H1 (cell line): Measurements from ENCODE around the gene TANC1. TPM values are rescaled to one million over a fixed set of nuclear protein-coding genes. Genes with fewer than 3 reads are reported as not detected.

Experiments
- CTCF ChIA-PET: fragments of 300-600 bp; sonication (Branson Sonifier 250); formaldehyde crosslinking; loops from one replicate; lab custom pipeline; 2021; ENCODE audit not compliant: partially characterized antibody; lab: Charles Lee
- POLR2A ChIA-PET: fragments of 300-600 bp; sonication (Branson Sonifier 250); formaldehyde crosslinking; loops from one replicate; lab custom pipeline; 2021; ENCODE audit warnings: inconsistent platforms; ENCODE audit not compliant: partially characterized antibody; lab: Charles Lee
- DNase-seq, 2 experiments: peaks; one replicate each; pipeline versions ENCODE4 v3.0.0 to v3.0.0-alpha.2; 2010 to 2022; ENCODE audit warnings: low spot score in 2 of 2, low read depth in 1 of 2, mixed read lengths in 1 of 2
- FAIRE-seq: peaks from 2 replicates; lab custom pipeline; 2011; peaks lifted over from hg19 to GRCh38; lab: Jason Lieb, UNC
- H2AFZ ChIP-seq: 2 replicates; pipeline ENCODE4 v1.8.1; 2012; ENCODE audit warnings: low read length, inconsistent platforms
- H2AK5ac ChIP-seq: 2 replicates; pipeline ENCODE4 v1.6.1; 2013; ENCODE audit warnings: low read depth, low read length
- H2BK120ac ChIP-seq: replicated peaks from 2 replicates; pipeline ENCODE3; 2013; ENCODE audit warnings: low read depth, low read length, inconsistent platforms
- H2BK12ac ChIP-seq: 2 replicates; pipeline ENCODE4 v1.6.1; 2013; ENCODE audit warnings: low read depth, low read length
- H2BK15ac ChIP-seq: 2 replicates; pipeline ENCODE4 v1.6.1; 2013; ENCODE audit warnings: low read length
- H2BK20ac ChIP-seq: 2 replicates; pipeline ENCODE4 v1.6.1; 2013; ENCODE audit warnings: low read length
- H2BK5ac ChIP-seq: 2 replicates; pipeline ENCODE4 v1.6.1; 2013; ENCODE audit warnings: low read depth, low read length
- H3K14ac ChIP-seq: 2 replicates; pipeline ENCODE4 v1.6.1; 2013; ENCODE audit warnings: inconsistent platforms; ENCODE audit not compliant: insufficient read length
- H3K18ac ChIP-seq: 2 replicates; pipeline ENCODE4 v1.6.1; 2013; ENCODE audit warnings: low read length; ENCODE audit errors: extremely low read depth
- H3K23ac ChIP-seq: 2 replicates; pipeline ENCODE4 v1.6.1; 2013; ENCODE audit warnings: inconsistent platforms; ENCODE audit not compliant: insufficient read length
- H3K23me2 ChIP-seq: 2 replicates; pipeline ENCODE4 v1.6.1; 2013; ENCODE audit warnings: low read depth, low read length
- H3K27ac ChIP-seq: 2 replicates; pipeline ENCODE4 v1.6.1; 2011; ENCODE audit warnings: low read depth, low read length, inconsistent platforms
- H3K27me3 ChIP-seq, 4 experiments: replicated peaks in 1 of 4; 1 replicate in 1 of 4; 2 replicates in 3 of 4; pipeline versions ENCODE4 v1.6.1 to v1.8.1; 2011 to 2013; ENCODE audit warnings: low read length in 3 of 4, mild to moderate bottlenecking in 3 of 4, inconsistent platforms in 2 of 4, mixed read lengths in 2 of 4, moderate library complexity in 1 of 4; ENCODE audit not compliant: control insufficient read depth in 3 of 4, insufficient read depth in 3 of 4; ENCODE audit errors: extremely low read depth in 1 of 4
- H3K36me3 ChIP-seq, 4 experiments: 2 replicates each; pipeline versions ENCODE4 v1.6.1 to v1.8.1; 2011 to 2013; ENCODE audit warnings: mild to moderate bottlenecking in 4 of 4, low read length in 3 of 4, moderate library complexity in 2 of 4, control low read depth in 1 of 4, inconsistent platforms in 1 of 4; ENCODE audit not compliant: insufficient read depth in 4 of 4, control insufficient read depth in 2 of 4
- H3K4ac ChIP-seq: replicated peaks from 2 replicates; pipeline ENCODE3; 2013; ENCODE audit warnings: low read length, low read depth, mixed read lengths, inconsistent platforms; ENCODE audit not compliant: insufficient read length
- H3K4me1 ChIP-seq, 4 experiments: replicated peaks in 1 of 4; 1 replicate in 1 of 4; 2 replicates in 3 of 4; pipeline versions ENCODE4 v1.6.1 to v1.8.1; 2011 to 2013; ENCODE audit warnings: low read length in 3 of 4, inconsistent platforms in 2 of 4, mixed read lengths in 1 of 4; ENCODE audit not compliant: insufficient read depth in 4 of 4, control insufficient read depth in 3 of 4
- H3K4me2 ChIP-seq, 2 experiments: 2 replicates each; pipeline versions ENCODE4 v1.6.1 to v1.8.1; 2011 to 2013; ENCODE audit warnings: low read depth in 2 of 2, low read length in 2 of 2, control low read depth in 1 of 2, inconsistent platforms in 1 of 2, mild to moderate bottlenecking in 1 of 2; ENCODE audit not compliant: insufficient read depth in 1 of 2
- H3K4me3 ChIP-seq, 4 experiments: fragments of 200-600, 300-600 bp in 1 of 4; sonication (generic), shearing (Covaris generic), sonication (Bioruptor Twin) in 1 of 4; 2 replicates each; pipeline versions ENCODE4 v1.5.1 to v1.8.1; 2011 to 2016; ENCODE audit warnings: low read length in 4 of 4, low read depth in 3 of 4, control low read depth in 2 of 4, inconsistent platforms in 2 of 4, mild to moderate bottlenecking in 2 of 4, mixed read lengths in 1 of 4, moderate library complexity in 1 of 4; ENCODE audit not compliant: insufficient read depth in 2 of 4; ENCODE audit errors: extremely low read depth in 1 of 4
- H3K56ac ChIP-seq: replicated peaks from 2 replicates; pipeline ENCODE3; 2013; ENCODE audit warnings: low read depth, mild to moderate bottlenecking, mixed read lengths, low read length, inconsistent platforms; ENCODE audit not compliant: insufficient read length
- H3K79me1 ChIP-seq: 2 replicates; pipeline ENCODE4 v1.6.1; 2013; ENCODE audit warnings: low read depth, low read length, control low read depth
- H3K79me2 ChIP-seq, 2 experiments: 2 replicates each; pipeline versions ENCODE4 v1.6.1 to v1.8.1; 2012 to 2013; ENCODE audit warnings: low read length in 2 of 2, mild to moderate bottlenecking in 2 of 2, inconsistent platforms in 1 of 2; ENCODE audit not compliant: insufficient read depth in 2 of 2, control insufficient read depth in 1 of 2
- H3K9ac ChIP-seq, 4 experiments: replicated peaks in 1 of 4; 1 replicate in 1 of 4; 2 replicates in 3 of 4; pipeline versions ENCODE4 v1.6.1 to v1.8.1; 2011 to 2013; ENCODE audit warnings: low read depth in 3 of 4, low read length in 3 of 4, control low read depth in 2 of 4, mild to moderate bottlenecking in 2 of 4, moderate library complexity in 2 of 4, inconsistent platforms in 1 of 4; ENCODE audit errors: extremely low read depth in 1 of 4
- H3K9me3 ChIP-seq, 2 experiments: 2 replicates each; pipeline versions ENCODE4 v1.6.1 to v1.8.1; 2012 to 2013; ENCODE audit warnings: mild to moderate bottlenecking in 2 of 2, moderate library complexity in 2 of 2, control low read depth in 1 of 2, inconsistent platforms in 1 of 2, low read depth in 1 of 2, low read length in 1 of 2, mixed read lengths in 1 of 2; ENCODE audit not compliant: insufficient read depth in 2 of 2
- H4K20me1 ChIP-seq, 2 experiments: replicated peaks in 1 of 2; 2 replicates each; pipeline versions ENCODE3 to v1.8.1; 2011 to 2013; ENCODE audit warnings: inconsistent platforms in 2 of 2, low read length in 2 of 2, mild to moderate bottlenecking in 1 of 2; ENCODE audit not compliant: insufficient read depth in 2 of 2, control insufficient read depth in 1 of 2
- H4K5ac ChIP-seq: 2 replicates; pipeline ENCODE4 v1.6.1; 2013; ENCODE audit warnings: low read length, low read depth, mixed read lengths, inconsistent platforms; ENCODE audit not compliant: insufficient read length
- H4K8ac ChIP-seq: 2 replicates; pipeline ENCODE4 v1.8.0; 2013; ENCODE audit warnings: mild to moderate bottlenecking, moderate library complexity, low read length, inconsistent platforms; ENCODE audit not compliant: insufficient read depth; ENCODE audit errors: extremely low read depth
- H4K91ac ChIP-seq: replicated peaks from 2 replicates; pipeline ENCODE3; 2013; ENCODE audit warnings: low read length, mixed read lengths, inconsistent platforms; ENCODE audit not compliant: insufficient read length
- HDAC2 ChIP-seq, 2 experiments: fragments of 300-600 bp in 1 of 2; sonication (generic) in 1 of 2; IDR thresholded peaks; 2 replicates each; pipeline ENCODE4 v1.6.1; 2011 to 2012; ENCODE audit warnings: low read depth in 2 of 2, low read length in 2 of 2, mild to moderate bottlenecking in 2 of 2, moderate library complexity in 2 of 2, borderline replicate concordance in 1 of 2, inconsistent platforms in 1 of 2
- WGBS, 2 experiments: shearing (Covaris generic) in 1 of 2; methylation state at CpG; one replicate each; pipeline versions ENCODE4 v1.1.6 to v1.1.7; 2013 to 2015; ENCODE audit warnings: low lambda C conversion rate in 2 of 2, mixed read lengths in 2 of 2, inconsistent platforms in 1 of 2, low coverage in 1 of 2, missing lambda C conversion rate in 1 of 2; ENCODE audit not compliant: insufficient replicate concordance in 2 of 2, insufficient coverage in 1 of 2, insufficient read length in 1 of 2; ENCODE audit errors: extremely low coverage in 1 of 2, missing lambda C conversion rate in 1 of 2; 5-methylcytosine and 5-hydroxymethylcytosine counted together
- polyA plus RNA-seq, 7 experiments: library from polyadenylated mRNA; depleted of rRNA in 3 of 7; stranded (reverse) in 5 of 7; unstranded in 2 of 7; fragments of >200 nt in 5 of 7; fragments of 200-250 nt in 2 of 7; gene quantifications; 1 replicate in 5 of 7; 2 replicates in 1 of 7; 4 replicates in 1 of 7; pipeline versions ENCODE4 v1.2.1 to v1.2.3, GENCODE V29; 2011 to 2013; ENCODE audit warnings: missing spikeins in 2 of 7, mixed read lengths in 2 of 7
- total RNA-seq: library from RNA; stranded (reverse); fragmentation: NEBNext Ultra II Directional; extraction: Animal tissue kit (Norgen Biotek cat#: 25700); gene quantifications from 2 replicates; pipeline ENCODE4 v1.2.1, GENCODE V29; 2021

Gene TANC1
- total and polyA plus RNA-seq, 2 of the 8 experiments (the other 6 are each of a cell fraction or from before 2014, with no cell fraction given), result 4.1 to 7.6 TPM

DNA sequence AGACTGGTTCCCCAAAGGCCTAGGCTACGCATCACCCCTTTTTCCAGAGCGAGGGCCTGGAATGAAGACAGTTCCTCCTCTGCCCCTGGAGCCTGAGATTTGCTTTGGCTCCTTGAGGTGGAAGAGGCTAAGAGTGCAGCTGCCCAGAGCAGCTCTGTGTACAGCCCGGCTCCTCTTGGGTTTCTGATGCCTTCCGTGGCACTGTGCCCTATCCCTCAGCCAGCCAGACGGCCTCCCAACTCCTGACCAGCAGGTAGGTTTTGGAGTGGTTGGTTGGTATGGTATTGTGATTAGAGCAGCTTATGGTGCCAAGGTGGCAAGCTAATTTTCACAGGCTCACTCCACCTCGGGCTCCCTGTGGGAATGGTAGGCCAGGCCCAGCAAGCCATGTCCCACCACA, 112.2 kb downstream of the TANC1 start:
- Histone ChIP-seq H4K5ac (no peak overlapping the region), H3K23me2 (no peaks in the 10 kb centered on the region), H3K4me3 (no peak overlapping the region), H3K18ac (no peak overlapping the region), H3K23ac (no peak overlapping the region), H3K27me3 (no peaks in the 10 kb centered on the region; a peak in 1 of 7 replicates), H3K4me1 (peaks cover 0 to 3% (median 0%) of the 10 kb centered on the region in 4 experiments; a peak in 1 of 7 replicates), H2BK15ac (no peak overlapping the region), H2BK5ac (no peak overlapping the region), H3K4ac (no peak overlapping the region), H3K9me3 (no peaks in the 10 kb centered on the region), H2BK120ac (no peak overlapping the region), H4K91ac (no peak overlapping the region), H2BK12ac (no peak overlapping the region), H3K36me3 (no peaks in the 10 kb centered on the region), H3K4me2 (no peak overlapping the region), H4K20me1 (no peaks in the 10 kb centered on the region), H4K8ac (no peak overlapping the region), H3K27ac (no peak overlapping the region), H2BK20ac (no peak overlapping the region), H3K79me2 (no peaks in the 10 kb centered on the region), H3K79me1 (no peaks in the 10 kb centered on the region), H3K14ac (no peak overlapping the region), H3K56ac (no peak overlapping the region), H3K9ac (no peak overlapping the region), H2AK5ac (no peak overlapping the region), H2AFZ (no peak overlapping the region)
- no peak for FAIRE-seq
- ChIA-PET POLR2A (no interaction called here), CTCF (interaction anchor here (0.9 to 1.2 kb wide), 4 partner anchors 25 to 60 kb away, joined by 3 to 6 read pairs (median 4); no protein-coding TSS in a partner anchor)
- DNase-seq, result no peak
- no peak for TF ChIP-seq HDAC2 (IDR thresholded peaks at IDR 0.05; ENCODE audit: borderline replicate concordance in 1 of 2, low read depth in 2 of 2, low read length in 2 of 2)
- 92% methylated on average over 6 of the region's 6 CpGs; no CpG with 5 or more reads in 1 of the 2 experiments for WGBS, 2 experiments
